D341Med (cell line): ENCODE data around the gene MOB1A.
"Not testable (repeated sequence)": the region's sequence is repeated elsewhere in the genome, so short reads cannot be mapped to it uniquely, and the experiment has no call there.

Experiments used
- DNase-seq: peaks from one replicate; pipeline ENCODE4 v3.0.0; 2012; ENCODE audit warnings: low spot score

Gene MOB1A

GRCh38 chr2:74178211-74179062 lies at the start of gene MOB1A:
Gene MOB1A, minus strand, starts transcription at chr2:74178879. Its CDS starts 205 bp downstream, at chr2:74178674.
- DNase-seq: peak; percentile 96

- DNase-seq: no peak
Observed at GRCh38 chr2:74227646-74228045, 49.0 kb upstream of the MOB1A start.

GRCh38 chr2:74226648-74227213 lies 48.1 kb upstream of the MOB1A start:
- DNase-seq: no peak

- DNase-seq: no peak
Observed at GRCh38 chr2:74225698-74226459, 47.2 kb upstream of the MOB1A start.

GRCh38 chr2:74223941-74224770 lies 45.5 kb upstream of the MOB1A start:
- no peak for DNase-seq

- no peak for DNase-seq
Observed at GRCh38 chr2:74222300-74222650, 43.6 kb upstream of the MOB1A start.

- no peak for DNase-seq
Observed at GRCh38 chr2:74221604-74222299, 43.1 kb upstream of the MOB1A start.

- DNase-seq: no peak
Observed at GRCh38 chr2:74221091-74221490, 42.4 kb upstream of the MOB1A start.

- DNase-seq: no peak
Observed at GRCh38 chr2:74219846-74220486, 41.3 kb upstream of the MOB1A start.

GRCh38 chr2:74216642-74217041 lies 38.0 kb upstream of the MOB1A start:
- no peak for DNase-seq

GRCh38 chr2:74215771-74216170 lies 37.1 kb upstream of the MOB1A start:
- not testable (repeated sequence) for DNase-seq

- DNase-seq: no peak
Observed at GRCh38 chr2:74212702-74213410, 34.2 kb upstream of the MOB1A start.

GRCh38 chr2:74206180-74206688 lies 27.6 kb upstream of the MOB1A start:
- DNase-seq: no peak

GRCh38 chr2:74205596-74205995 lies 26.9 kb upstream of the MOB1A start:
- DNase-seq: no peak

- DNase-seq: no peak
Observed at GRCh38 chr2:74205113-74205512, 26.4 kb upstream of the MOB1A start.

GRCh38 chr2:74204436-74204835 lies 25.8 kb upstream of the MOB1A start:
- no peak for DNase-seq

GRCh38 chr2:74201596-74201995 lies 22.9 kb upstream of the MOB1A start:
- no peak for DNase-seq

- DNase-seq: no peak
Observed at GRCh38 chr2:74201196-74201595, 22.5 kb upstream of the MOB1A start.

GRCh38 chr2:74199871-74200305 lies 21.2 kb upstream of the MOB1A start:
- DNase-seq: no peak

GRCh38 chr2:74199275-74199701 lies 20.6 kb upstream of the MOB1A start:
- DNase-seq: no peak
